GM18517 (cell line): ENCODE measurements around the gene LINC01488.

Experiments
- ATAC-seq: cut with Tn5 transposase; IDR thresholded peaks from one replicate; pipeline ENCODE4 v1.9.1; 2021; ENCODE audit warnings: mild to moderate bottlenecking, moderate library complexity; ENCODE audit not compliant: unreplicated experiment

The LINC01488 gene

DNA sequence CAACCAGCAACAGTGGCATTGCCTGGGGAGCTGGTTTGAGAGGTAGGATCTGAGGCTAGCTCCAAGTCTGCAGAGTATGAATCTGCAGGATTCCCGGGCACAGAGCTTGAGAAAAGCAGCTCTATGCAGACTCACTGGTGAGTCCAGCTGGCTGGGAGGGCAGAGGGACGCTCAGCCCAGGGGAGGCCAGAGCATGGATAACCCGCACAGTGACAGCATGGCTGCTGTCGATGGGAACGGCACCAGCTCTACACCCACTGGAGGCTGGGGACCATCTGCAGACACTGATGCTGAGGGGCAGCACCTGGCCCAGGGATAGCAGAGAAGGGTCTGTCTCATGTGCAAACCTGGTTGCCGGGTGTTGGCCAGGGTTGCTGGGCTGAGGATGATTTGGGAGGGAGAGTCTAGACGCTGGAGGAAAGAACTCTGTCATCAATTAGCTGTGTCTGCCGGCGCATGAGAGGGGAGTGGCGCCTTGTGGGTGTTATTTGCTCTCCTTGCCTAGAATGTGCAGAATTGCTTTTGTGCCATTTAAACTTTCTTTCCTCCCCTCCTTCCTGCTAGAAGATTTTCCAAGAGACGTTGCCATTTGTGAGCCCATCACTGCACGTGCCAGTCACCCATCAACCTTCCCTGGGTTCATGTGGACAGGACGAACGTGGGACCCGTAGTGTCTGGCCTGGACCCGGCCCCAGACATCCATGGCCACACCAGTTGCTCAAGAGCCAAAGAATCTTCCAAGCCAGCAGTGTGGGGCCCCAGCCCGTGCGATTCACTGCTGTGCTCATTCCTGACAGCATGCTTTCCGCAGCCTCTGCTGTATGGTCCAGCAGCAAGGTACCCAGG is 19.1 kb upstream of the LINC01488 start:
- ATAC-seq: no peak

DNA sequence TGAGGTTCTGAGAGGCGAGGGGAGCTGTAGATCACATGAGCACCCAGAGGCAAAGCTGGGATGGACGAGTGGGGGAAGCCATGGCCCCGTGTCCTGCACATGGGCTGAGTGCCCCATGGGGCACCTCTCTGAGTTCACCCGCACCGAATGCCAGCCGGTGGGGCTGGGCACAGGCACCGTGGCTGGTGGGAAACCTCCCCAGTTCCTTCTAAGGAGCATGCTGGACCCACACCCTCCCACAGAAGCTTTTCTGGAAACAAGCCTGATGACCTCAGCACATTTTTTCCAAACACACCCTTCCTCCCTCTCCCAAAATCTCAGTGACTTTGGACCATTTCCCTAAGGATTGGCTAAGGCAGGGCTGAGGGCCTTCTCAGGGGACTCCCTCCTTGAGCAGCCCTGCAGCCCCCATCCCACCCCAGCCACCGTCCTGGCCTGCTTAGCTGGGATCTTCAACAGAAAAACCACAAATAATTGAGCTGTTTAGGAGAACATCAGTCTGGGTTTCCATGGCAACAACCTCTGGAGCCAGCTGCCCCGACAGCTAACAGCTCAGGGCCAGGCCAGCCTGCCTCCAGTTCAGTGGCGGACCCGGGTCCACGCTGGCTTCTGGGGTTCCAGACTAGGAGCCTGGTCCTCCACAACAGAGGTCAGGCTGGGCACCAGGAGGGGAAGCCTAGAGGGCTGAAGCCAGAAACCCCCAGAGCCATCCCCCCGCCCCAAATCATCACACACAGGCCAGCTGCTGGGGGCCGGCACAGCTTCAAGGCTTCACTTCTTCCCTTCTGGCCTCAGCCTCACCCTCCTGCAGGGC is 18.1 kb upstream of the LINC01488 start:
- no peak for ATAC-seq

DNA sequence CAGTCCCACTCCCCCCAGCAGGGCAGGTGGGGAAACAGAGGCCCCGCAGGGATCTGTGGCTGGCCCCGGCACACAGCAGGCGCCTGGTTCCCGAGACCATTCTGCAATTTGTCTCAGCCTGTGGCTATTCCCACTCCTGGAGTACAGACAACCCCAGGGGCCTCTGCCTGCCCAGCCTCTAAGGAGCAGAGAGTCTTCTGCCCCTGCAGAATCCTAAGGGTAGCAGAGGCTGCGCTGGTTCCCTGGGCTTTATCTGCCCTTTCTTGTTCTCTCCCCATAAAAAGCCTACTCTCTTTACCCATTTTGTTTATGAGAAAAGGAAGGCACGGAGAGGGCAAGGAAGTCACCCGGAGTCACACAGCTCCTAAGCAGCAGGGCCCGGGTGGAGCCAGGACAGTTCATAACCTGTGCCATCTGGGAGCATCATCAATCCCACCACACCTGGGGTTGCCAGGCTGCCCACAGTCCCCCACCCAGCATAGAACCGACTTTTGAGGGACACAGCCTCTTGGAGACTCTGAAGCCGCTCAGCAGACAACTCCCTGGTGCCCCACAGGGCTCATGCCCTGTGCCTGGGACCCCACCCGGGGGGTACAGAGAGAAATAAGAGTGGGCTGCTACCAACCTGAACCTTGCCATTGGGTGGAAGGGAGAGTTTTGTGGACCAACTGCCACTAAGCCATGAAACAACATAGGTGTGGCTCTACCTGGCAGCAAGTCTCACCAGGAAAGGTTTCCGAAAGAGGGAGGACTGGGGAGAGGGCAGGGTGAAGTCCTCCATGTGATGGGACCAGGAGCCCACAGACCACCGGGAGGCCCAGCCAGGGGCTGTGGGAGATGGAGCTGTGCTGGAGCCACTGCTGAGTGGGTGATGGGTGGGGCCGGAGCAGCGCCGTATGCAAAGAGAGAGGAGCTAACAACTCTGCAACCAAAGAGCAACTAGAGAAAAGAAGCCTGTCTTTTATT is 17.2 kb upstream of the LINC01488 start:
- no peak for ATAC-seq

DNA sequence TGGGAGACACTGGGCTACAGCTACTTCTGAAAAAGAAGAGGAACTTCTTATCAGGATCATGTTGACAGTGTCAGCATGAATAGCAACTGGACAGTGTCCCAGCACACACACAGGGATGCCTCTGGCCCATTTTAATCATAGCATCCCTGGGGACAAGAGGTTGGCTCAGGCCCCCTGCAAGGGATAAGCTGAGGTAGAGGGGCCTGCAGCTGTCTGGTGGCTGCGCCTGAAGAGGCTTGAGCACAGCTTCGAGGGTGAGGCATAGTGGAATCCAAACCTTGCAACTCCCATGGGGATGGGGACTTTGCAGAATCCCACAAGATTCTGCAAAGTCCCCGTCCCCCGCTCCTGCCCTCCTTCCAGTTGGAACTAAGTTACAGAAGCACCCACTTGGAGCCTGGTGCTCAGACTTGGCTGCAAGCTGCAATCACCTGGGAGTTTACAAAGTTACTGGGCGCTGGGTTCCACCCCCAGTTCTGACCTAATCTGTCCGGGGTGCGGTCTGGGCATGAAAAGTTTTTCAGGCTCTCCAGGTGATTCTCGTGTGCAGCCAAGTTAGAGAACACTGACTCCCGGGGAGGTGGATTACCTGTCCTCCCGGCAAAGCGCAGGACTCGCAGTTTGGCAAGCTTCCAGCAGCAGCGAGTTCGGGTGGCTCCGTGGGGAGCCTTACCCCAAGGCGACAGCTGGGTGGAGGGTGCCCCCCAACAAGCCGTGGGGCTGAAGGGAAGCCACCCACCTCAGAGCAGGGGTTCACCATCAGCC is 16.0 kb upstream of the LINC01488 start:
- no peak for ATAC-seq

DNA sequence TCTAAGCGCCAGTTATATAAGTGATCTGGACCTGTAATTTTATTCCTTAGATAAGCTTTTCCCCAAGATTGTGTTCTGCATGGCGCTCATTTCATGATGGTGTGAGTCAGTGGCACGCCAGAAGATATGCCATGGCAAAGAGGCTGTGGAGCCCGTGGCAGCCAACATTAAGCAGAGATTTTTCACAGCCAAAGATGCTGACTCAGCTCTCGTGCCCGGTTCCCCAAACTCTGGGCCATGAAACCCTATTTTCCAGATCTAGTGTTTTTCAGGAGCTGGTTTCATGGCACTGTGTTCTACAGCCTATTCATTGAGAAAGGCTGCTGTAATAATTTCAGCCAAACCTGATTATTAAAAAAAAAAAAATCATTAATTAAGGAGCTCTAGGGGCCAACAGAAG is 15.4 kb upstream of the LINC01488 start:
- no peak for ATAC-seq

DNA sequence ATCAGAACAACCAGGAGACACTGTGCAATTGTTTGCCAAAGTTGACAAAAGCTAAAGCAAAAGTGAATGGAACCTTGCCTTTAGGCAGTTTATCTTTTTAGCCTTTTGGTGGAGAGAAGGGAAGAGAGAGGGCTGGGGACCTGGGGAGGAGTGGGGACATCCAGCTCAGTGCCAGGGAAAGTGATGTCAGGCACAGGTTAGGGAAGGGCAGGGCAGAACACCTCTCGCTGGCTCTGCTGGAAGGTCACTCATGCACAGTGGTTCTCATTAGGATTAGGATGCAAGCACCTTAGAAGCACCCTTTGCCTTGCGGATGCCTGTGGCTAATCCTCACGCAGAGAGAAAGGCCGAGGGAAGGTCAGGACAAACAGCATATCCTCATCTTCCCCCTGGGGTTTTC is 14.3 kb upstream of the LINC01488 start:
- no peak for ATAC-seq

DNA sequence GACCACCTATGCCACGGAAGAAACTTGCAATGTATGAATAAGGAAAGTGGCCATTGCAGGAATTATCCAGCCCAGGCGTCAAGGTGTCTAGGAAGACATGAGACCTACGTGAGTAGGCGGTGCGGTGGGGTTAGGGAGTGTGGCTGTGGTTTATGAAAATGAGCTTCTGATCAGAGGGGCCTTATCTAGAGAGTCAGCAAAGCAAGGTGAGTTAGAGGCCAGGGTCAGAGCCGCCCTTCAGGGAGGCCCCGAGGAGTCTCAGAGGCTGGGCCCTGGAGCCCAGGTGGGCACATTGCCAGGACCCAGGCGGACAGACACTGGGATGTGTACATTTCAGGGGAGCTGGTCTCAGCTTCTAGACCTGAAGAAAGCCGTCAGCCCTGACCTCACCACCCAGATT is 13.8 kb upstream of the LINC01488 start:
- no peak for ATAC-seq

DNA sequence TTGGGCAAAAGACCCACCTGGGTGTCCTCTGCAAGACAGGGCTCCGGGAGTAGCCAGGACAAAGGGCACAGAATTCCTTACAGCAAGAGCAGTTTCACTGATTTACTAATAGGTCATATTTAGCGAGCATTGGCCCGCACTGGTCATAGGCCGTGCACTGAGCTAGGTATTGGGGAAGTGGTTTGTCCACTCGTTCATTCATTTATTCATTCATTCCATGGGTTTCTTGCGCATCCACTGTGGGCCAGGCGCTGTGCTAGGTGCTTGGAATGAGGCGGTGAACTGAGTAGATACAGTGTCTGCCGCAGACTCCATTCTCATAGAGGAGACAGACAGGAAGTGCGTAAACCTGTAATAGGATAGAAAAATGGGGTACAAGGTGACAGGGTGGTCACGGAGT is 13.2 kb upstream of the LINC01488 start:
- ATAC-seq: no peak

DNA sequence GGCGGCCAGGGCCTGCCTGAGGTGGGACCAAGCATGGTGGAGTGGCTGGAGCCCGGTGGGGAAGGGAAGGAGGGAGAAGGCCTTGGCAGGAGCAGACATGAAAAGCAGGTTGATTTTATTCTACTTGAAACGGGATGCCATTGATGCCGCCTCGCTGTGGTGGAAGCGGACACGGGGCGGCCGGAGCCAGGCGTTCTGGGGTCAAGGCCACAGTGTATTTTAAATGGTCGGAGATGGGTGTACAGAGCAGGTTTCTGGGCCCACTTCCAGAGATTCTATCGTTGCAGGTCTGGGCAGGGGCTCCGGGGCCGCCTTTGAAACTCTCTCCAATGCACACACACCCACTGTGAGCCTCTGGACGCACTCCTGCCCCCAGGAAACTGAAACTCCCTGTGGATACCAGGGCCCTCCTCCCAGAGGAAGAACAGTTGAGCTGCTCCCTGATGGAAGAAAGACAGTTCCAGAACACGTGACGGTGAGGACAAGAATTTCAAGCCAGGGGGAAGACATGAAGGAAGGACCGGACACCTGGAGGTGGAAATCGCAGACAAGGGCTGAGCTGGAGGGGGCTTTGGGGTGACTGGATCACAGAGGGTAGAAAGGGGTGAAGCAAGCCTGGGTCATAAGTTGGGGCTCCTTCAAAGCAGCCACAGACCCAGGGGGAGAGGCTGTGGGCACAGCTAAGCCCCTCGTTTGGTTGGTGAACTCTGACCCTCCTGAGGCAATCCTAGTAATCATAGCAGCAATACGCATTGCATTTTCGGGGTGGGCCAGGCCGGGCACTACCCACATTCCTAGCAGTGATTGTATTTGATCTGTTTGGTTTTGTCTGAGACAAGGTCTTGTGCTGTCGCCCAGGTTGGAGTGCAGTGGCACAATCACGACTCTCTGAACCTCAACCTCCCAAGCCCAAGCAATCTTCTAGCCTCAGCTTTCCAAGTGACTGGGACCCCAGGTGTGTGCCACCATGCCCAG is 12.3 kb upstream of the LINC01488 start:
- no peak for ATAC-seq

DNA sequence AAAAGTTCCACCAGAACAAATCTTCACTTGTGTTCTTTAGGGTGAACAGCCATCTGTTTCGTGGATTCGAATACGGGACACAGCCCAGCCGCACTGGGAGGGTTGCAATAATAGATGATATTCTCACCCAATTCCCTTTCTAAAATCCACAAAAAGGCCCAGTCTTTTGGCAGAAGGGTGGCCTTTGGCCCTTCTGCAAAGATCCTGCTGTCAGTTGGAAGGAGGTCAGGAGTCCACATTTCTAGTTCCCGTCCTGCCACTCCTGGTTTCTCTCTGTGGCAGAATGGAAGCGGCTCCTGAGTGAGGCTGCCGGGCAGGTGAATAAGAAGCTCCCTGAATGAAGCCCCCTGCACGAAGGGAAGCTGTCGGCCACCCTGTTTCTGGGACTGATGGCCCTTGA is 11.2 kb upstream of the LINC01488 start:
- ATAC-seq: no peak

DNA sequence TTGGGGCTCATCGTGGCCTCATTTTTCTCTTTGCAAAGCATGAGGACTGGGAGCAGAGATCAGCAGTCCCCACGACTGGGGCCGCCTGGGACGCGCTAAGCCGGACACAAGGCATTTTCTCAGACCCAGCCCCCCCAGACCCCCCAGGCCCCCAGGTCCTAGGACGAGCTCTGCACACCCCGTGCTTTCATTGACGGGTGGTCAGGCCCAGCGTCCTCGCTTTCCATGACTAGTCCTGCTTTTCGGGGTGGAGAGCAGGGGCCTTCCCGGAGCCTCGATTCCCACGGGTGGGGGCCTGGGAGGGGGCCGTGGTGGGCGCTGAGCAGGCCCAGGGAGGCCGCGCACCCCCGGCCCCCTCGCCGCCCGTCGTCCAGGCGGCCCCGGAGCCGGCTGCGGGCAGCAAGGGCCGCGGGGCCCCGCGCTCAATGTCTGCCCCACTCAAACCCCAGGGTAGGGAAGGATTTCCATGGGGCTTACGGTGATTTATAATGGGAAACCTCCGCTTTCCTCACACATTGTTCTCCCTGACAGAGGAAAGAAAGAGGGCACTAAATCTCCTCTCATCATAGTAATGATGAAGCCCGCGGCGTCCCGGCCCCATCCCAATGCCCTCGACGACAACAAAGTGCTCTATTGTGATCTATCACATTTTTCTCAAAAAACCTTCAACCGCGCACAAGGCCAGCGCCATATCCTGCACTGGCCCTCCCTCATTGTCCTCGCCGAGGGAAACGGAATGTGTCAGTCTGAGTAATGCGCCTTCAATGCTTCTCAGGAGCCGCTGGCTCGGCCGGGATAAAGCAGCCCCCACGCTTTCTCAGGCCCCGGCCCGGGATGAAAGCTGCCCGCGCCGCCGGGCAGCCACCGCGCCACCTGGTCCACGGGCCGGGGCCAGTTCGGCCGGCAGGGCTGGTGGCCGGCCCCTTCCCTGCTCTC is 10.4 kb upstream of the LINC01488 start:
- no peak for ATAC-seq

DNA sequence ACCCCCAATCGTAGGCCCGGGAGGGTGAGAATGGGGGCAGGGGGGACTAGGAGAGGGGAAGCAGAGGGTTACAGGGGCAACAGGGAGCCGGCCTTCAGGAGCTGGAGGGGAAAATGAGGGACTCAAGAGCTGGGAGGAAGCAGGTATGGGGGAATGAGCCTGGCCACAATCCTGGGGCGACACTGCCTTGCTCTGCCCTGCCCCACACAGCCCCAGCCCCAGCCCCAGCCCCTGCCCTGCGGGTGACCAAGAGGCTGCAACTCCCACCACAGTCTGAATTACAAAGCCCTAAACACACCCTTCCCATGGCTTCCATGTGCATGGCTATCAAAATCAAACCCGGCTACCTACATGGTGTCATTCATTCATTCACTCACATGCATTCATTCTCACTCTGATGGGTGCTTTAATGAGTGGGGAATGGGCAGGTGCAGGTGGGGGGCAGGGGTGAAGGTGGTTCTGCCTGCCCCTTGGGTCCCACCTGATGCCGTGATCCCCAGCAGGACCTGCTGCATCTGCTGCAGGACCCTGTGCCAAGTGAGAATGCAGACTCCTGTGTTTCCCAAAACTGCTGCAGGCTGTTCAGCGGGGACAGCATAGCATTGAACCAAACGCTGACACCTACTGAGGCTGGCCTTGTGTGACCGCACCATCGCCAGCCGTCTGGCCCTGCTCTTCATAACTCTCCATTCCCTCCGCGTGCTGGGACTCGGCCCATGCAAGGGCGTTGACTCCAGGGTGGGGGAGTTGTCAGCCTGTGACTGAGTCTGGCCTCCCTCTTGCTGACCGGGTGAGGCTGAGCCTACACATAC is 9.5 kb upstream of the LINC01488 start:
- no peak for ATAC-seq

DNA sequence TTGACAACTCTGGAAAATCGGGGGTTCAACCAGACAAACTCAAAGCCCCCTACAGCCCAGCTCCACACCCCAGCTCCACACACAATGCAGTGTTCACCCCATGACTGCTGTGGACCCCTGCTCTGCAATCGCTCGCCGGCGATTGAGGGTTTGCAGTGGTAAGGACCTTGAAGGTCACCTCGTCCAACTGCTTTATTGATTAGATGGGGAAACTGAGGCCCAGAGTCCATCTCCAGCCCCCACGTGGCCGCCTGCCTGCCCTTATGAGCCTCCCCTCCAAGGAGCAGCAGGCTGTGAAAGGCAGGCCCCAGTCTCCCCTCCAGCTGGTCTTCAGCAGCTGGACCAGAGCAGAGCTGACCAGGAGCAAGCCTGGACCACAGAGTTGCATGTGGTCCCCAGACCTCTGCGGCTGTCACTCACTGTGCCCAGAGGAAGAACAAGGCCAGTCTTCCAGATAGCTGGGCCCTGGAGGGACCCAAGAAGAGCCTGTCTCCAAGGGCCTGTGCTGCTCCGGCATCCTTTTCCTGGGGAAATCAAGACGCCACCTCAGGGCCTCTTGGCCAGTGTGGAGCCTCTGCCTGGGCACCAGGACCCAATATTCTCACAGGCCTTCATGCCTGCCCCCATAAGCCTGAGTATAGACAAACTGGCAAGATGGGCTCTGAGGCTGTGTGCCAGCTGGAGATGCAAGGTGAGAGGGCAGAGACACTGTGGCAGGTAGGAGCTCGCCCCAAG is 8.8 kb upstream of the LINC01488 start:
- ATAC-seq: no peak

DNA sequence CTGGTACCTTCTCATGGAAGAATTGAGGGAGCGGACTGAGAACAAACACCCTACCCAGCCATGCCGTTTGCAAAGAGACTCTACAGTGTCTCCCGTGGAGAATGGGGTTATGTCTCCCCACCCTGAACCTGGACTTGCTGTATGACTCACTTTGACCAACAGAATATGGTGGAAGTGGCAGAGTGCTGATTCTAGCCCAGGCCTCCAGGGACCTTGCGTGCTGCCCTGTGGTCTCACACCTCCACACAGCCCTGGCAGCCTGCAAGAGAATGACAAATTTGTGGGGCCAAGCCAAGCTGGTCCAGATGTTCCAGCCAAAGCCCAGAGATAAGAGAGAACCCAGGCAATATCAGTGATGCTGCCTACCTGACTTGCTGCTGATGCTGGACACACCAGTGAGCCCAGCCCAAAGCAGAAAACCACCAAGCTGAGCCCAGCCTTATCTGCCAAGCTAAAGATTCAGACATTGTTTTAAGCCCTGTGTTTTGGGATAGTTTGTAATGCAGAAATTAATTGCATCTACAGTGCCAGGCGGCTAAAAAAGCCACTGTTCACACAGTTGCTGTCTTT is 8.1 kb upstream of the LINC01488 start:
- ATAC-seq: no peak

DNA sequence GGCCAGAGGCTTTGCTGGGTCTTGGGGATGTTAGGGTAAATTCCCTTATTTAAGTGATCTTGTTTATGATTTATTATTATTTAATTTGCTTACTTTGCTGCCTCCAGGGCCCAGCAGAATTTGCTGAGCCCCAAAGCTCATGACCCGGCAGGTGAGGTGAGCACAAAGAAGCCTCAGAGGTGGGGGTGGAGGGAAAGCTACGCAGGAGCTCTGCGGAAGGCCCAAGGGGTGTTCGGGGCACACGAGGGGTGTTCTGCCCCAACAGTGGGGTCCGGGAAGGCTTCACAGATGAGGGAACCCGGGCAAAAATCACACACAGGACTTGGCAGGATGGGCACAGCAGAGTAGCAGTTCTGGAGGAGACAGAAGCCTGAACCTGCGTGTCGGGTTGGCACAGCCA is 6.7 kb upstream of the LINC01488 start:
- ATAC-seq: no peak

DNA sequence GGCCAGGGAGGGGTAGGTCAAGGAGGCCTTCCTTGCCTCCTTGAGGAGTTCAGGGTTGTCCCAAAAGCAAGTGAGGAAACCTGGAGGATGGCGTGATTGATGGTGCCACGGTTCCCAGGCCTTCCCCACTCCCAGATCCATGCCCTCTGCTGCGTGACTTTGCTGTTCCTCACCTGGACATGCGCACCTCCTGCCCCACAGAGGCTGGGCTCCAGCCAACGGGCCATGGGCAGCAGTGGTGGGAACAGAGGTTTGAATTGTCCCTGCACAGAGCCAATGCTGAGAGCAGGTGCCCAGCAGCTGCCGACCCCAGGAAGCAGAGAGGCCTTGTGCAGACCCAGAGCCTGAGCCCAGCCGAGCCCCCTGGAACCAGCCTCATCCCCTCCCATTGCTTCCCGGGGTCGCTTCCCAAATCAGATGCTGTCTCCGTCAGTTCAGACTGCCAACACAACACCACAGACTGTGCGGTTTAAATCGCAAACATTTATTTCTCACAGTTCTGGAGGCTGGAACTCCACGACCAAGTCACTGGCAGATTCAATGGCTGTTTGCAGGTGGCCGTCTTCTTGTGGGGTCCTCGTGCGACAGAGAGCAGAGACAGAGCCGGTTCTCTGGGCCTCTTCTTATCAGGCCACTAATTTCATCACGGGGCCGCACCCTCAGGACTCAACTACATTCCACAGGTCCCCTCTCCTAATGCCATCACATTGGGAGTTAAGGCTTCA is 6.2 kb upstream of the LINC01488 start:
- ATAC-seq: no peak
